HG02840 (cell line): ENCODE results near the gene TEX52.
"Not testable (repeated sequence)": the region's sequence is repeated elsewhere in the genome, so short reads cannot be mapped to it uniquely, and the experiment has no call there.

Source experiments
- ATAC-seq: cut with Tn5 transposase; IDR thresholded peaks from one replicate; pipeline ENCODE4 v1.9.1; 2021; ENCODE audit warnings: mild to moderate bottlenecking, moderate library complexity, moderate number of reproducible peaks; ENCODE audit not compliant: unreplicated experiment, low FRiP score

TEX52 gene

GRCh38 chr12:2868986-2869632 lies 12.3 kb upstream of the TEX52 start:
- not testable (repeated sequence) for ATAC-seq

GRCh38 chr12:2864198-2864597 lies 7.4 kb upstream of the TEX52 start:
- ATAC-seq, result no peak

- not testable (repeated sequence) for ATAC-seq
Measured at GRCh38 chr12:2863402-2863801, 6.6 kb upstream of the TEX52 start.

- no peak for ATAC-seq
Measured at GRCh38 chr12:2862876-2863275, 6.0 kb upstream of the TEX52 start.

- ATAC-seq, result no peak
Measured at GRCh38 chr12:2860170-2860569, 3.3 kb upstream of the TEX52 start.

- ATAC-seq, result no peak
Measured at GRCh38 chr12:2858944-2859421, 2.1 kb upstream of the TEX52 start.

DNA sequence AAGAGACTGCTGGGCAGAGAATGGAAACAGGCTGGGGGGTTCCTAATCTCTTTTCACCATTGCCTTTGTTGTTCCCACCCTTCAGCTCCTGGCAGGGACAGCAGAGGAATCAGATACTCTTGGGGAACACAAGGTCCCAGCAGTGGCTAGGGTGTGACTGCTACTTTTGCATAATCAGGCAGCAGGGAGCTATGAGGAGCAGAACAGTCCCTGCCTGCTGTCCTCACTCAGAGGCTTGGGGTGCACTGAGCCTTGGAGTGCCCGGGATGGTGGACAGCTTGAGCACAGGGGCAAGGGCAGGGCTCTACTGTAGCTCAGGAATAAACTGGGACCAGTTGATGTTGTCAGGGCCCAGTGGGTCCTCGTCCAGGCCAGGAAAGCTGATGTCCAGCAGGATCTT lies 1.5 kb upstream of the TEX52 start:
- no peak for ATAC-seq

- no peak for ATAC-seq
Measured at GRCh38 chr12:2857576-2857975, 737 bp upstream of the TEX52 start.

DNA sequence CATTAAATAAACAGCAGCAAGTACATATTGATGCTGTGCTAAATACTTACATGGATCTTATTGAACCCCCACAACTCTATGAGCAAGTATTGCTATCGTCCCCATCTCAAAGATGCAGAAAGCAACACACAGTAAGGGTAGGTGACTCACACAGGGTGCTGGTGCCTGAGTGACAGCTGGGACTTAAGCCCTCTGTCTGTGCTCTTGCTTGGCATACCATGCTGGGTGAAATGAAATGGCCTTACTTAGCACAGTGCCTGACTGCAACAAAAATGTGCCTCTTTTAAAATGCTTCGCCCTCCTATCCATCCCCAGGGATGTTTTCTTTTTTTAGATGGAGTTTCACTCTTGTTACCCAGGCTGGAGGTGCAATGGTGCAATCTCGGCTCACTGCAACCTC lies 788 bp downstream of the TEX52 start:
- no peak for ATAC-seq

DNA sequence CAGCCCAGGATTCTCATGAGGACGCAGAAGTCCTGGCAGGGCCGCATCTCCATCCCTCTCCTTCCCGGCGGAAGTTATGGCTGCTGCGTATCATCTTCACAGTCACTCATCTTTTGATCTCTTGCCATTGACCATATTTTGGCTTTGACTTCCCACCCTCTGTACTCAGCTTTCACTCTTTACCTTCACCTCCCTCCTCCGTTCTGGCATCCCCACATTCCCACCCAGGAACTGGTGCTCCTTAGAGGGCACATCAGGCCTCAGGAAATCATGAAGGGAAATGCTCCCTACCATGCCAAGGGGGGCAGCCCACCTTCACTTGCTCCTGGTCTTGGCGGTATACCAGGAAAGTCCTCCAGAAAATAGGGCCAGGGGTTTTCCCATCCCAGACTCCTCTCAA lies 1.3 kb downstream of the TEX52 start:
- no peak for ATAC-seq

DNA sequence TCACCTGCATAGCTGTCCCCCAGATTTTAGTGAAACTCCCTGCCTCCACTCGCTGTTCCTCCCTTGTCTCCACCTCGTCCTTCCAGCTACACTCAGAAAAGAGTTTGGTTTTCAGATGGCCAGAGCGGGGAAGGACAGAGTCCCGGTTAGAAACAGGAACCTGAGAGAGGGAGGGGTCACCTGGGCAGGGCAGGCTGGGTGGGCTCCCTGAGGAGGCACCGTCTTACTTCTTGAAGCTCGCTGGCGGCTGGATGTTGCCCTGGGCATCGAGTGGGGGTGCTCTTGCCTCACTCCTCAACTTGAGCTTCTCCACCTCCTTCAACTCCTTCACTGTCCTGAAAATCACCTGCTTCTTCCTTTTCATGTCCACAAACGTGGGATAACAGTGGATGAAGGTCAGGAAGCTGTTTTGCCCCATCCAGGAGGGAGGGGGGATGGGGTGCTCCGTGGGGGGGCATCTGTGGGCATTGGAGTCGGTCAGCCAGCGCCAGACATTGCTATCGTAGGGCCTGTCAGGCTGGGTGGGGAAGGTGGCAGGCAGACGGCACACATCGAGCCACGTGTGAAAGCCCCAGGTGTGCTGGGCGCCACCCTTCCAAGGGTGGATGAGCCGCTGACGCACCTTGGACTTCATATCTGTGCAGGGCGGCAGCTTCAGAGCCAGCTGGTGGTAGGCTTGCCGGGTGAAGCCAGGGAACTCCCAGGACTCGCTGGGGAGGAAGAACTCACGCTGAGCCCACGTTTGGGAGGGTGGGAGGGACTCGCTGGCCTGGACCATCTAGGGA lies 2.0 kb downstream of the TEX52 start:
- no peak for ATAC-seq

GRCh38 chr12:2853626-2854025 lies 3.2 kb downstream of the TEX52 start:
- ATAC-seq, result no peak

GRCh38 chr12:2851931-2852330 lies 4.9 kb downstream of the TEX52 start:
- no peak for ATAC-seq

- no peak for ATAC-seq
Measured at GRCh38 chr12:2845280-2845679, 11.6 kb downstream of the TEX52 start.

- ATAC-seq, result no peak
Measured at GRCh38 chr12:2844786-2845185, 12.1 kb downstream of the TEX52 start.

DNA sequence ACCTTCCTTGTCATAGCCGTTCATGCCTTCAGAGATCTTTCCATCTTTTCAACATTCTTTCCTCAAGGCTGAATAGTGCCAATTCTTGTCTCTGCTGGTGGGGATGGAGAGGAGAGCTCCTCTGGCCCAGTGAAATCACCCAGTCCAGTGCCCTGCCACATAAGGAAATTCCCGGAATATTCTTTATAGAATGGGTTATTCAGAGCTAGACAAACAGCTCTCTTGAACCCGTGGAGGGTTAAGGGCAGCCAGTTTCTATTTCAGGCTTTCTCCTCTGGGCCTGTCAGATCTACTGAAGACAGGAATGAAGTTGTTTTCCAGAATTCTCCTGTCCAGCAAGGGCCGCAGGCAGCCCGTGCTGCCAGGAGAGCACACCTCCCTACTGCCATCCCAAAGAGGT lies 13.9 kb downstream of the TEX52 start:
- no peak for ATAC-seq

DNA sequence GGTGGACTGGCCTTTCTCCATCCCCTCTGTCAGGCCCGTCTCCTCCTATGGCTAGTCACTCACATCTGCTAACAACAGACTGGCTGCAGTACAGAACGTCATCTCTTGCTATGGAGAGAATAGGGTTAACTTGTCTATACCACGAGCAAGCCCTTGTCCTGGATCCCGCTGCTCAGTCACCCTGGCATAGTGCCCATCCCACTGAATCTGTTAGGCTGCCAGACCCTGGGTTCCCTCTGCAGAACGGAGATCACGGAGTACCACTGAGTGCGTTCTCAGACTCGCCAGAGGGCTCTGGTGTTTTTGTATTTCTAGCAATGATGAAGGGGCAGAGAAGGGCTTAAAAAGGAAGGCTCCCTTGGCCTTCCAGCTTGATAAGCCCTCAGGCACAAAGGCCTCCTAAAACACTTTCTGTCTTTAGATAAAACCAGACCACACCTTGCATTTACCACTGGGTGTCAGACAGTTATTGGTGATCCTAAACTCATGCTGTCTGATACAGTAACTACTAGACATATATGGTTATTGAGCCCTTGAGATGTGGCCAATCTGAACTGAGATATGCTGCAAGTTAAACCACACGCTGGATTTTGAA lies 15.7 kb downstream of the TEX52 start:
- ATAC-seq, result no peak

GRCh38 chr12:2836574-2836973 lies 20.3 kb downstream of the TEX52 start:
- no peak for ATAC-seq

GRCh38 chr12:2835691-2836403 lies 21.0 kb downstream of the TEX52 start:
- ATAC-seq, result no peak

GRCh38 chr12:2834581-2835491 lies 22.0 kb downstream of the TEX52 start, which contains the start of gene NRIP2:
TSS of gene NRIP2 (minus strand) at chr12:2835035. CDS start at chr12:2834983, 52 bp downstream.
- ATAC-seq, result no peak
